A673 (cell line): ENCODE results near the gene CCDC59. TPM values are rescaled to one million over a fixed set of nuclear protein-coding genes. Genes with fewer than 3 reads are reported as not detected.

Source experiments
- BruUV-seq: library from RNA; stranded (reverse); fragments of 400-500 nt; replicated peaks from 2 replicates; lab custom pipeline; 2021; lab: Mats Ljungman, UMichigan
- CTCF ChIA-PET: fragments of 300-600 bp; sonication (Branson Sonifier 250); formaldehyde crosslinking; loops from one replicate; lab custom pipeline; 2022; ENCODE audit warnings: antibody characterized with exemption; lab: Charles Lee
- POLR2A ChIA-PET: fragments of 300-600 bp; sonication (Branson Sonifier 250); formaldehyde crosslinking; loops from one replicate; lab custom pipeline; 2022; ENCODE audit warnings: antibody characterized with exemption; ENCODE audit not compliant: low non-redundant PET; lab: Charles Lee
- DNase-seq: peaks from one replicate; pipeline ENCODE4 v3.0.0-alpha.2; 2015; ENCODE audit warnings: low spot score
- H3K27ac ChIP-seq: fragments of 200-600 bp; sonication (generic); 2 replicates; pipeline ENCODE4 v1.5.1; 2016; ENCODE audit warnings: mixed run types, low read depth, mild to moderate bottlenecking, mixed read lengths, antibody characterized with exemption, low read length; ENCODE audit not compliant: poor library complexity, severe bottlenecking
- H3K27me3 ChIP-seq: fragments of 200-600 bp; sonication (generic); replicated peaks from 2 replicates; pipeline ENCODE4 v1.6.1; 2017; ENCODE audit warnings: mixed run types, low read depth, mild to moderate bottlenecking, mixed read lengths, antibody characterized with exemption, low read length; ENCODE audit not compliant: insufficient read depth, poor library complexity
- H3K36me3 ChIP-seq: fragments of 200-600 bp; sonication (generic); 2 replicates; pipeline ENCODE4 v1.6.1; 2016; ENCODE audit warnings: mixed run types, mild to moderate bottlenecking, mixed read lengths, antibody characterized with exemption, low read length; ENCODE audit not compliant: insufficient read depth, poor library complexity, severe bottlenecking
- H3K4me1 ChIP-seq: fragments of 200-600 bp; sonication (generic); 2 replicates; pipeline ENCODE4 v1.6.1; 2017; ENCODE audit warnings: mixed run types, mild to moderate bottlenecking, mixed read lengths, antibody characterized with exemption, low read length; ENCODE audit not compliant: insufficient read depth, poor library complexity, severe bottlenecking
- H3K4me3 ChIP-seq: fragments of 200-600 bp; sonication (generic); 2 replicates; pipeline ENCODE4 v1.5.1; 2016; ENCODE audit warnings: low read depth, mixed run types, mild to moderate bottlenecking, mixed read lengths, low read length; ENCODE audit not compliant: poor library complexity, severe bottlenecking
- H3K9me3 ChIP-seq: fragments of 200-600 bp; sonication (generic); 2 replicates; pipeline ENCODE4 v1.6.1; 2016; ENCODE audit warnings: mixed run types, low read depth, mild to moderate bottlenecking, mixed read lengths, antibody characterized with exemption, low read length; ENCODE audit not compliant: poor library complexity, severe bottlenecking
- CTCF ChIP-seq: fragments of 300-800, 200-600 bp; sonication (generic); conservative IDR thresholded peaks from 2 replicates; pipeline ENCODE4 v1.5.1; 2017; ENCODE audit warnings: low read depth, mild to moderate bottlenecking, antibody characterized with exemption, low read length, moderate library complexity, mixed read lengths
- EZH2 ChIP-seq: fragments of 200-600 bp; sonication (generic); IDR thresholded peaks from 2 replicates; pipeline ENCODE4 v1.6.1; 2017; ENCODE audit warnings: borderline replicate concordance, low read depth, mild to moderate bottlenecking, mixed read lengths, antibody characterized with exemption, low read length; ENCODE audit not compliant: poor library complexity, severe bottlenecking
- intact Hi-C: fragments of 100-400 bp; cut with micrococcal nuclease; formaldehyde crosslinking; loops from one replicate; pipeline ENCODE4 v1.10.0; 2022; ENCODE audit not compliant: unreplicated experiment
- total RNA-seq: library from RNA; stranded (reverse); gene quantifications from 2 replicates; pipeline ENCODE4 v1.2.3, GENCODE V29; 2021

The CCDC59 gene
- total RNA-seq, 1 experiment from 2014 or later = 83.1 TPM

GRCh38 chr12:82357845-82358199 is 365 bp downstream of the CCDC59 start:
- CTCF ChIA-PET = no interaction called here
- H3K9me3 ChIP-seq = no peaks in the 10 kb centered on the region
- H3K27me3 ChIP-seq = no peaks in the 10 kb centered on the region
- H3K4me3 ChIP-seq = peak overlapping the region; percentile 67
- no peak for DNase-seq
- TF ChIP-seq EZH2 = no peak
- TF ChIP-seq CTCF = no peak
- peaks cover 23% of the 10 kb centered on the region for H3K4me1 ChIP-seq
- BruUV-seq = TSS peak; percentile 52
- peak overlapping the region; percentile 97 for H3K27ac ChIP-seq
- peaks cover 28% of the 10 kb centered on the region for H3K36me3 ChIP-seq
- POLR2A ChIA-PET = no interaction called here
- intact Hi-C loops = loop anchor here (1.0 kb wide), 1 partner anchor 714 kb away; no protein-coding TSS in a partner anchor

GRCh38 chr12:82357340-82357739 is 847 bp downstream of the CCDC59 start:
- peaks cover 23% of the 10 kb centered on the region for H3K4me1 ChIP-seq
- CTCF ChIA-PET = no interaction called here
- intact Hi-C loops = no loop called here

GRCh38 chr12:82351390-82351789 is 6.8 kb downstream of the CCDC59 start:
- H3K27ac ChIP-seq = no peak overlapping the region
- CTCF ChIA-PET = no interaction called here
- TF ChIP-seq CTCF = no peak
- no peak for TF ChIP-seq EZH2
- peaks cover 39% of the 10 kb centered on the region for H3K36me3 ChIP-seq
- intact Hi-C loops = no loop called here
- peaks cover 15% of the 10 kb centered on the region for H3K4me1 ChIP-seq
- no peaks in the 10 kb centered on the region for H3K9me3 ChIP-seq
- POLR2A ChIA-PET = interaction anchor here (0.6 kb wide), 1 partner anchor 539 kb away, joined by 3 read pairs; no protein-coding TSS in a partner anchor
- no peak for DNase-seq
- no TSS peak for BruUV-seq
- H3K4me3 ChIP-seq = no peak overlapping the region
- H3K27me3 ChIP-seq = no peaks in the 10 kb centered on the region

More at GRCh38 chr12:82357340-82357739, 847 bp downstream of the CCDC59 start:
- TF ChIP-seq EZH2 = no peak
- no peak for TF ChIP-seq CTCF
- no peak for DNase-seq
- POLR2A ChIA-PET = no interaction called here
- H3K36me3 ChIP-seq = peaks cover 33% of the 10 kb centered on the region
- peak overlapping the region; percentile 67 for H3K4me3 ChIP-seq
- no peaks in the 10 kb centered on the region for H3K27me3 ChIP-seq
- H3K9me3 ChIP-seq = no peaks in the 10 kb centered on the region
- H3K27ac ChIP-seq = peak overlapping the region; percentile 97
- BruUV-seq = no TSS peak
